OCI-LY3 (cell line): Measurements from ENCODE around the gene CLSTN1.

Source experiments
- H2AFZ ChIP-seq: fragments of 200-600, 300-600 bp; shearing (Covaris generic); 2 replicates; pipeline ENCODE4 v1.6.0; 2014; ENCODE audit warnings: antibody characterized with exemption, low read depth, low read length
- H3K27ac ChIP-seq: fragments of 200-600, 300-600 bp; sonication (generic); 2 replicates; pipeline ENCODE4 v1.5.1; 2014; ENCODE audit warnings: mild to moderate bottlenecking, low read length, moderate library complexity, mixed read lengths
- H3K27me3 ChIP-seq: fragments of 200-600, 300-600 bp; sonication (generic); 2 replicates; pipeline ENCODE4 v1.6.1; 2014; ENCODE audit warnings: low read depth, low read length, mixed read lengths
- H3K36me3 ChIP-seq: fragments of 200-600, 300-600 bp; sonication (generic); replicated peaks from 2 replicates; pipeline ENCODE3; 2014; ENCODE audit warnings: low read depth, low read length, mixed read lengths
- H3K4me1 ChIP-seq: fragments of 300-600, 200-600 bp; sonication (generic); 2 replicates; pipeline ENCODE4 v1.6.1; 2014; ENCODE audit warnings: low read length, mixed read lengths
- H3K4me2 ChIP-seq: fragments of 200-600, 300-600 bp; sonication (generic); 2 replicates; pipeline ENCODE4 v1.6.1; 2014; ENCODE audit warnings: low read length, mixed read lengths
- H3K4me3 ChIP-seq: fragments of 300-600, 200-600 bp; sonication (generic); 2 replicates; pipeline ENCODE4 v1.5.1; 2014; ENCODE audit warnings: antibody characterized with exemption, mild to moderate bottlenecking, low read length, moderate library complexity
- H3K79me2 ChIP-seq: fragments of 300-600, 200-600 bp; shearing (Covaris generic); 2 replicates; pipeline ENCODE4 v1.6.1; 2014; ENCODE audit warnings: mild to moderate bottlenecking, low read length, mixed read lengths
- H3K9ac ChIP-seq: fragments of 300-600, 200-600 bp; shearing (Covaris generic); 2 replicates; pipeline ENCODE4 v1.6.0; 2014; ENCODE audit warnings: mild to moderate bottlenecking, low read length, moderate library complexity
- H3K9me3 ChIP-seq: fragments of 200-600, 300-600 bp; shearing (Covaris generic); 2 replicates; pipeline ENCODE4 v1.6.1; 2014; ENCODE audit warnings: low read length, mixed read lengths; ENCODE audit not compliant: insufficient read depth
- H4K20me1 ChIP-seq: fragments of 200-600, 300-600 bp; sonication (generic); 2 replicates; pipeline ENCODE4 v1.6.1; 2016; ENCODE audit warnings: low read length, mixed read lengths; ENCODE audit not compliant: insufficient read depth
- EZH2phosphoT487 ChIP-seq: fragments of 200-600 bp; shearing (Covaris generic); IDR thresholded peaks from 2 replicates; pipeline ENCODE4 v1.6.1; 2018; ENCODE audit warnings: antibody characterized with exemption, mixed run types, low read depth
- TF ChIP-seq, protein P1 (sequence below): fragments of 200-600, 300-600 bp; sonication (generic); IDR thresholded peaks from 2 replicates; pipeline ENCODE4 v1.5.1; 2014; ENCODE audit warnings: antibody characterized with exemption, low read length, low read depth

The CLSTN1 gene

DNA sequence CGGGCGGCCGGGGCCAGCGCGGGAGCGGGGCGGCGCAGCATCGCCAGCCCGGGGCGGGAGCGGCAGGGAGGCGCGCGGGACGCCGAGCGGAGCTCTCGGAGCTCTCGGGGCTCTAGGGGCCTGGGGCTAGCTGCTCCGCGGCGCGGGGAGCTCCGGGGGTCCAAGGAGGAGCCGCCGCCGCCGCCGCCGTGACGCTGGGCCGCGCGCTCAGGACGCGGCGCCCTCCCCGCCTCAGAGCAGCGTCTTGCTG is 147 bp downstream of the CLSTN1 start:
- H3K27me3 ChIP-seq, result no peaks in the 10 kb centered on the region
- peaks cover 48% of the 10 kb centered on the region for H3K79me2 ChIP-seq
- H3K9me3 ChIP-seq, result no peaks in the 10 kb centered on the region
- H3K36me3 ChIP-seq, result peaks cover 5% of the 10 kb centered on the region
- H4K20me1 ChIP-seq, result peaks cover 35% of the 10 kb centered on the region
- peaks cover 43% of the 10 kb centered on the region for H3K4me1 ChIP-seq
- H3K4me2 ChIP-seq, result peak overlapping the region; percentile 79; the same call in 1 of the 2 replicates
- TF ChIP-seq, protein P1, sequence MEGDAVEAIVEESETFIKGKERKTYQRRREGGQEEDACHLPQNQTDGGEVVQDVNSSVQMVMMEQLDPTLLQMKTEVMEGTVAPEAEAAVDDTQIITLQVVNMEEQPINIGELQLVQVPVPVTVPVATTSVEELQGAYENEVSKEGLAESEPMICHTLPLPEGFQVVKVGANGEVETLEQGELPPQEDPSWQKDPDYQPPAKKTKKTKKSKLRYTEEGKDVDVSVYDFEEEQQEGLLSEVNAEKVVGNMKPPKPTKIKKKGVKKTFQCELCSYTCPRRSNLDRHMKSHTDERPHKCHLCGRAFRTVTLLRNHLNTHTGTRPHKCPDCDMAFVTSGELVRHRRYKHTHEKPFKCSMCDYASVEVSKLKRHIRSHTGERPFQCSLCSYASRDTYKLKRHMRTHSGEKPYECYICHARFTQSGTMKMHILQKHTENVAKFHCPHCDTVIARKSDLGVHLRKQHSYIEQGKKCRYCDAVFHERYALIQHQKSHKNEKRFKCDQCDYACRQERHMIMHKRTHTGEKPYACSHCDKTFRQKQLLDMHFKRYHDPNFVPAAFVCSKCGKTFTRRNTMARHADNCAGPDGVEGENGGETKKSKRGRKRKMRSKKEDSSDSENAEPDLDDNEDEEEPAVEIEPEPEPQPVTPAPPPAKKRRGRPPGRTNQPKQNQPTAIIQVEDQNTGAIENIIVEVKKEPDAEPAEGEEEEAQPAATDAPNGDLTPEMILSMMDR, result no peak
- TF ChIP-seq EZH2phosphoT487, result no peak
- peak overlapping the region; percentile 96 for H3K4me3 ChIP-seq
- no peak overlapping the region for H2AFZ ChIP-seq
- H3K27ac ChIP-seq, result no peak overlapping the region
- H3K9ac ChIP-seq, result peak overlapping the region; percentile 89

DNA sequence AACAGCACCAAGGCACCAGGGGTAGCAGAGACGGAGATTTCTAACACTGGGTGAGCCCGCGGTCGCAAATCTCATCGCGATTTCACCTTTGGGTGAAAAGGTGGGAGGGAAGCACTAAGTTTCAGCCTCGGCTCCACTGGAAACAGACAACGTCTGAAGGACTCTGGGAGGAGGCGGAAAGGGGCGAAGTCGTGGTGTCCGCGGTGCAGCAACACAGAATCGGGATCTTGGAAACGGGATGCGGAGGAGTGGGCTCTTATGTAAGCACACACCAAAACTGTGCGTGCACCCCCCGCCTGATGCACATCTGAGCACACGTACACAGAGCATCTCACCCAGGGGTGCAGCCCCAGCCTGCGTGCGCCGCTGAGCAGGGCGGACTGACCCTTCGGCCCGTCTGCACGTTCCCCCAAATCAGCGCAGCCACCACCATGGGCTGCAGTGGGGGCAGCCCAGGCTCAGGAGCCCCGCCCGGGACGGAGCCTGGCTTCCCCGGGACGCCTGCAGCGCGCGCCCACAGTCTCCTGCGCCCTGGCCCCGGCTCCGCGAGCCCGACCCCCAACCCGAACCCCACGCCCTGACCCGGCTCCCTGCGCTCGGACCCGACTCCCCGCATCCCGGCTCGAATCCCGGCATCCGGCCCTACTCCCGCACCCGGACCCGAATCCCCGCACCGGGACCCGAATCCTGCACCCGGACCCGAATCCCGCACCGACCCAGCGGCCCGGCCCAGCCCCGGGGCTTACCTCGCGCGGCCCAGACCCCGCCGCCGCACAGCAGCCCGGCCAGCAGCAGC is 670 bp downstream of the CLSTN1 start:
- peaks cover 53% of the 10 kb centered on the region for H3K79me2 ChIP-seq
- H3K4me2 ChIP-seq, result peak overlapping the region; percentile 79
- H3K4me1 ChIP-seq, result peaks cover 43% of the 10 kb centered on the region
- no peak overlapping the region for H2AFZ ChIP-seq
- peak overlapping the region; percentile 89 for H3K9ac ChIP-seq
- H4K20me1 ChIP-seq, result peaks cover 35% of the 10 kb centered on the region
- H3K27ac ChIP-seq, result no peak overlapping the region
- H3K4me3 ChIP-seq, result peak overlapping the region; percentile 96
- no peaks in the 10 kb centered on the region for H3K27me3 ChIP-seq
- H3K9me3 ChIP-seq, result no peaks in the 10 kb centered on the region
- TF ChIP-seq, protein P1, result no peak
- no peak for TF ChIP-seq EZH2phosphoT487
- peaks cover 5% of the 10 kb centered on the region for H3K36me3 ChIP-seq

DNA sequence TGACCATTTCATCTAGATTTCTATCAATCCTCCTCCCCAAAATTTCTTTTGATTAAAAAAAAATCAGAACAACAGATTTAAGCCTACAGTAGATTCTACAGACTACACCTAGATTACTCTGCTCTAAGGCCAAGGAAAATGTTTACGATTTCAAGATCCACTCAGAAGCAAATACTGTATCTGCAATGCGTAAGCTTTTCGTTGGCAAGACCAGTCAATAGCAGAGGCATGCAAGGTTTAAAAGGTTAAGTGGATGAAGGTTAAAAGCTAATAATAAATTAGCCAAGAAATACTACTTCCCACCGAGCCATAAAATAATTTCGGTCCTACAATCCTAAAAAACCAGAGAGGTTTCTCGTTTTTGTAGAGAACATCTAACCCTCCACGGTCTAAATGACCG is 1.3 kb downstream of the CLSTN1 start:
- H3K79me2 ChIP-seq, result peaks cover 59% of the 10 kb centered on the region

DNA sequence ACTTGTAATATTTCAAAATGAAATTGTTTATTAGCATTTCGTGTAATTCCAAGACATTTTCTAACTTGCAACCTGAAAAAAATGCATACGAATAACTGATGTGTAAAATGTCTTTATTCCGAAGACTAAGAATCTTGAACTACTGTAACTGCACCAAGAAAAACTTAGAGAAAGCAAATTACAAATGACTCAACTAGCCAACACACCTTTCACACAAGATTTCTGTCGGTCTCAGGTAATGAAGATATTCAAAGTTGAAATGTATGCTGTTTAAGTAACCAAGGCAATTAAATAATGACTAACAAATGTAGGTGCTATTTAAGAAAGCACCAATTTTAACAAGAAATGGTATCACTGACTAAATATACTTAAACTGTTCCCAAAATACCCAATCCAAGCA is 2.1 kb downstream of the CLSTN1 start:
- Histone ChIP-seq H3K4me2 (peak overlapping the region; percentile 79), H3K4me3 (peak overlapping the region; percentile 96), H3K27ac (no peak overlapping the region), H3K9ac (no peak overlapping the region), H3K27me3 (no peaks in the 10 kb centered on the region), H3K36me3 (peaks cover 5% of the 10 kb centered on the region), H4K20me1 (peaks cover 39% of the 10 kb centered on the region), H2AFZ (no peak overlapping the region), H3K9me3 (no peaks in the 10 kb centered on the region), H3K4me1 (peaks cover 36% of the 10 kb centered on the region), H3K79me2 (peaks cover 67% of the 10 kb centered on the region)
- TF ChIP-seq EZH2phosphoT487, result no peak
- TF ChIP-seq, protein P1, result no peak

More for the DNA sequence above, 1.3 kb downstream of the CLSTN1 start:
- Histone ChIP-seq H3K36me3 (peaks cover 5% of the 10 kb centered on the region), H3K9me3 (no peaks in the 10 kb centered on the region), H3K4me3 (peak overlapping the region; percentile 96), H3K27me3 (no peaks in the 10 kb centered on the region), H3K4me1 (peaks cover 38% of the 10 kb centered on the region), H3K4me2 (peak overlapping the region; percentile 79), H4K20me1 (peaks cover 35% of the 10 kb centered on the region), H3K9ac (peak overlapping the region; percentile 89), H2AFZ (no peak overlapping the region), H3K27ac (no peak overlapping the region)
- no peak for TF ChIP-seq EZH2phosphoT487
- TF ChIP-seq, protein P1, result no peak
